Retinal pigment epithelial cell (primary cell): ENCODE data around the gene S100A6.
"Not testable (repeated sequence)": the region's sequence is repeated elsewhere in the genome, so short reads cannot be mapped to it uniquely, and the experiment has no call there.

ENCODE experiments used
- DNase-seq: peaks from one replicate; pipeline ENCODE4 v3.0.0-alpha.2; 2010; ENCODE audit warnings: low read depth
- H3K4me3 ChIP-seq: 2 replicates; pipeline ENCODE4 v1.5.1; 2011; ENCODE audit warnings: mild to moderate bottlenecking, low read length, control low read depth, moderate library complexity
- CTCF ChIP-seq: conservative IDR thresholded peaks from 2 replicates; pipeline ENCODE4 v1.5.1; 2011; ENCODE audit warnings: low read depth, low read length, control low read depth, inconsistent platforms

S100A6 gene

DNA sequence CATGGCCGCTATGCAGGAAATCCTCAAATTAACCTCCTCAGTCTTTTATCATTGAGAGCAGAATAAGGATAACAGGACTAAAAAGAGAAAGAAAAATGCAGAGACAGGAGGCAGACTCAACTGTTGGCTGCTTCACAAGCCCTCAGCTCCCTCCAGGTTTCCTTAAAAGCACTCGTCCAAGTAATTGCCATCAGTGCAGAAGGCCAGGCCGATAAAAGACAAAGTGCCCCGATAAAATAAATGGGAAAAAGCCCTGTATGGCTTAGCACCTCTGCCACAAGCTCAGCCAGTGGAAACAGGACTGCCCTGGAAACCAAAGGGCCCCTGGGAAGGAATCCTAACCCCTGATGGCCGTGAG is 8.1 kb downstream of the S100A6 start:
- DNase-seq: no peak
- no peak for TF ChIP-seq CTCF
- no peak overlapping the region for H3K4me3 ChIP-seq

DNA sequence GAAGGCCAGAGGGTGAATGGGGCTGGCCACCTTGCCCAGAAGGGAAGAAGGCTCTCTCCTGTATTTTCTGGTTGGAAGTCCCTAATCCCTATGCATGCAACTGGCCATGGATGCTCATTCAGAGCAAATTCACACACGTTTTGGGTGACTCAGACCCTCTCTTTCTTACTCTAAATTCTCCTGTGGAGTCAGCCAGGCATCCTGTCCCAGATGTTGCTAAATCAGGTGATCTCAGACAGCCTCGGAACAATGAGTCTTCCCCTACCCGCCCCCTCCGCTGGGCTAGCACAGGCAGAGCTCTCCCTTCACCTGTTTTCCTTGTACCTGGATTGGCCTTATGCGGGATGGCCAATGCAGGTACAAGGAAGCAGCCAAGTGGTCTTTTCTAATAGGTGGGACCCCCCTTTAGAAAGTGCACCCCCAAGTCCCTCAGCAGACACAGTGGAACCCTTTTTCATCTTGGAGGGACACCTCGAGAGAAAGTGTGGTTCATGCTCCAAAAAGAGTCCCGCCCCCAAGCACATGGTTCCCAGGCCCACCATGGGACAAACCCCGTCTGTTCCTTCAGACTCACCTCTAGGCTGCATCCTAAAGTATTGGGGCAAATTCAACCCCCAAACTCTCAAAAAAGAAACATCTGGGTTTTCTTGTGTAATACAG is 8.6 kb downstream of the S100A6 start:
- DNase-seq: no peak
- TF ChIP-seq CTCF: no peak
- H3K4me3 ChIP-seq: no peak overlapping the region

DNA sequence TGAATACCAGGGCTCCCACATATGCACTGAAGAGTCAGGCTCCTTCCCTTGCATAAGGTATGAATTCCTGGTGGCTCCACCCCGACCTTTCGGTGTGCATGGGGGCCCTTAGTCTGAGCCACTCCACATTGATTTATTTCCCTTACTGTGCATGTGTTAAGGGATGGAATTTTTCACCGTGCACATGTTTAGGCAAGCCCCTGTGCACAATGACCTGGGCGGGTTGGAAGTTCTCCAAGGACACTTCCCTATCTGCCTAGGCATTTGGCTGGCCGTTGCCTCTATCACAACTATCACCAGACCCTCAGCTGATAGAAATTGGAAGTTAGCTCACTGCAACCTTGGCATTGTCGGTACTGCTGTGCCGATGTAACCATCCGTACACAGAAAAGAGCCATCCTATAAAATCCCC is 9.7 kb downstream of the S100A6 start:
- no peak overlapping the region for H3K4me3 ChIP-seq
- DNase-seq: no peak
- no peak for TF ChIP-seq CTCF

- DNase-seq: no peak
These were observed 10.6 kb downstream of the S100A6 start for GRCh38 chr1:153525088-153525728.

DNA sequence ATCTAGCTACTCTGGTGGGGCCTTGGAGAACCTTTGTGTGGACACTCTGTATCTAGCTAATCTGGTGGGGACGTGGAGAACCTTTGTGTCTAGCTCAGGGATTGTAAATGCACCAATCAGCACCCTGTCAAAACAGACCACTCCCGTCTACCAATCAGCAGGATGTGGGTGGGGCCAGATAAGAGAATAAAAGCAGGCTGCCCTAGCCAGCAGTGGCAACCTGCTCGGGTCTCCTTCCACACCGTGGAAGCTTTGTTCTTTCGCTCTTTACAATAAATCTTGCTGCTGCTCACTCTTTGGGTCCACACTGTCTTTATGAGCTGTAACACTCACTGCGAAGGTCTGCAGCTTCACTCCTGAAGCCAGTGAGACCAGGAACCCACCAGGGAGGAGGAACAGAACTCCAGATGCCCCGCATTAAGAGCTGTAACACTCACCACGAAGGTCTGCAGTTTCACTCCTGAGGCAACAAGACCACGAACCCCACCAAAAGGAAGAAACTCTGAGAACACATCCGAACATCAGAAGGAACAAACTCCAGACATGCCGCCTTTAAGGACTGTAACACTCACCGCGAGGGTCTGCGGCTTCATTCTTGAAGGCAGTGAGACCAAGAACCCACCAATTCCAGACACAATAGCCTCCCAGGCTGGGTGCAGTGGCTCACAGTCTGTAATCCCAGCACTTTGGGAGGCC is 13.3 kb downstream of the S100A6 start:
- DNase-seq, H3K4me3 ChIP-seq: not testable (repeated sequence)

More at GRCh38 chr1:153525088-153525728, 10.6 kb downstream of the S100A6 start:
- TF ChIP-seq CTCF: no peak
- no peak overlapping the region for H3K4me3 ChIP-seq

GRCh38 chr1:153521808-153522207 is 14.0 kb downstream of the S100A6 start:
- not testable (repeated sequence) for H3K4me3 ChIP-seq, DNase-seq

- no peak for DNase-seq
- no peak overlapping the region for H3K4me3 ChIP-seq
- no peak for TF ChIP-seq CTCF
These were observed 14.8 kb downstream of the S100A6 start for GRCh38 chr1:153520818-153521476.

DNA sequence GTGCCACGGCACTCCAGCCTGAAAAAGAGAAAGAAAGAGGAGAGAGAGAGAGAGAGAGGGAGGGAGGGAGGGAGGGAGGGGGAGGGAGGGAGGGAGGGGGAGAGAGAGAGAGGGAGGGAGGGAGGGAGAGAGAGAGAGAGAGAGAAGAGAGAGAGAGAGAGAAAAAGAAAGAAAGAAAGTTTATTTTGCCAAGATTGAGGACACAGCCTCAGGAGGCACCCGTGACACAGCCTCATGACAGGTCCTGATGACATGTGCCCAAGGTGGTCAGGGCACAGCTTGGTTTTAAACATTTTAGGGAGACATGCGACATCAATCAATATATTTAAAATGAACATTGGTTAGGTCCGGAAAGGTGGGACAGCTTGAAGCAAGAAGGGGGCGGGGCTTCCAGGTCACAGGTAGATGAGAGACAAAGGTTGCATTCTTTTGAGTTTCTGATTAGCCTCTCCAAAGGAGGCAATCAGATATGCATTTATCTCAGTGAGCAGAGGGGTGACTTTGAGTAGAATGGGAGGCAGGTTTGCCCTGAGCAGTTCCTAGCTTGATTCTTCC is 15.6 kb downstream of the S100A6 start:
- H3K4me3 ChIP-seq, DNase-seq: not testable (repeated sequence)
